ENCODE results near the gene GSK3A. TPM values are rescaled to one million over a fixed set of nuclear protein-coding genes. Genes with fewer than 3 reads are reported as not detected.

Gene GSK3A
- total RNA-seq, 1 experiment from 2014 or later = 25.7 TPM

- DNase-seq (ENCODE audit: low spot score) = no peak
Measured at GRCh38 chr19:42199440-42200115, 42.8 kb downstream of the GSK3A start.

- no peak for DNase-seq (ENCODE audit: low spot score)
Measured at GRCh38 chr19:42198676-42199439, 43.5 kb downstream of the GSK3A start.

- DNase-seq (ENCODE audit: low spot score) = no peak
Measured at GRCh38 chr19:42197375-42197817, 45.0 kb downstream of the GSK3A start.

GRCh38 chr19:42196011-42197001 is 46.1 kb downstream of the GSK3A start:
- DNase-seq (ENCODE audit: low spot score) = no peak

- DNase-seq (ENCODE audit: low spot score) = no peak
Measured at GRCh38 chr19:42193706-42194105, 48.7 kb downstream of the GSK3A start.

- DNase-seq (ENCODE audit: low spot score) = no peak
Measured at GRCh38 chr19:42193294-42193693, 49.1 kb downstream of the GSK3A start.

GRCh38 chr19:42191855-42192254 is 50.5 kb downstream of the GSK3A start:
- peak; percentile 84 for DNase-seq (ENCODE audit: low spot score)

GRCh38 chr19:42191330-42191729 is 51.1 kb downstream of the GSK3A start:
- no peak for DNase-seq (ENCODE audit: low spot score)

- DNase-seq (ENCODE audit: low spot score) = peak; percentile 20
Measured at GRCh38 chr19:42189133-42189532, 53.3 kb downstream of the GSK3A start.

- DNase-seq (ENCODE audit: low spot score) = no peak
Measured at GRCh38 chr19:42188665-42189064, 53.7 kb downstream of the GSK3A start.

GRCh38 chr19:42185277-42185676 is 57.1 kb downstream of the GSK3A start:
- no peak for DNase-seq (ENCODE audit: low spot score)

GRCh38 chr19:42184401-42184861 is 58.0 kb downstream of the GSK3A start:
- DNase-seq (ENCODE audit: low spot score) = peak; percentile 71

Other genes with a start within 250 kb of the GSK3A start
- gene ATP1A3, start 248.4 kb downstream of the GSK3A start, total RNA-seq (2014; rRNA removed; shearing (Covaris generic)) = 0.76 and 0.86 TPM in 2 replicates
- gene GRIK5, start 172.4 kb downstream of the GSK3A start, total RNA-seq (2014; rRNA removed; shearing (Covaris generic)) = 0.76 and 1.9 TPM in 2 replicates
- gene ZNF574, start 166.4 kb downstream of the GSK3A start, total RNA-seq (2014; rRNA removed; shearing (Covaris generic)) = 24.4 and 26.8 TPM in 2 replicates
- 0.05 TPM in 1 of 2 replicates, not detected in the other for gene POU2F2, start 110.2 kb downstream of the GSK3A start, total RNA-seq (2014; rRNA removed; shearing (Covaris generic))
- gene DEDD2, start 24.9 kb downstream of the GSK3A start, total RNA-seq (2014; rRNA removed; shearing (Covaris generic)) = 65.3 and 75.4 TPM in 2 replicates
- 12.6 and 20.6 TPM in 2 replicates for gene ZNF526, start 22.3 kb downstream of the GSK3A start, total RNA-seq (2014; rRNA removed; shearing (Covaris generic))
- gene ERF, start 12.5 kb upstream of the GSK3A start, total RNA-seq (2014; rRNA removed; shearing (Covaris generic)) = 43.6 and 52.8 TPM in 2 replicates
- 25.3 and 48.5 TPM in 2 replicates for gene CIC, start 26.6 kb upstream of the GSK3A start, total RNA-seq (2014; rRNA removed; shearing (Covaris generic))
- gene PRR19, start 59.5 kb upstream of the GSK3A start, total RNA-seq (2014; rRNA removed; shearing (Covaris generic)) = 2.2 and 3.7 TPM in 2 replicates
- gene PAFAH1B3, start 60.0 kb upstream of the GSK3A start, total RNA-seq (2014; rRNA removed; shearing (Covaris generic)) = 144 and 170 TPM in 2 replicates
- not detected in 2 replicates for gene TMEM145, start 70.7 kb upstream of the GSK3A start, total RNA-seq (2014; rRNA removed; shearing (Covaris generic))
- 11.3 and 11.4 TPM in 2 replicates for gene MEGF8, start 83.0 kb upstream of the GSK3A start, total RNA-seq (2014; rRNA removed; shearing (Covaris generic))
- 0.34 and 2.8 TPM in 2 replicates for gene CNFN, start 147.7 kb upstream of the GSK3A start, total RNA-seq (2014; rRNA removed; shearing (Covaris generic))
- 1.2 TPM in 1 of 2 replicates, not detected in the other for gene LIPE, start 184.8 kb upstream of the GSK3A start, total RNA-seq (2014; rRNA removed; shearing (Covaris generic))
- not detected in 2 replicates for gene CXCL17, start 200.3 kb upstream of the GSK3A start, total RNA-seq (2014; rRNA removed; shearing (Covaris generic))

All from A172 (cell line).